PC-9 (cell line): Measurements from ENCODE around the gene CASQ1. TPM values are rescaled to one million over a fixed set of nuclear protein-coding genes. Genes with fewer than 3 reads are reported as not detected.

Experiments
- BruUV-seq: library from RNA; stranded (reverse); fragments of 400-500 nt; replicated peaks from 2 replicates; lab custom pipeline; 2021; lab: Mats Ljungman, UMichigan
- CTCF ChIA-PET: fragments of 300-600 bp; sonication (Branson Sonifier 250); formaldehyde crosslinking; loops from one replicate; lab custom pipeline; 2022; ENCODE audit warnings: antibody characterized with exemption; lab: Charles Lee
- POLR2A ChIA-PET: fragments of 300-600 bp; sonication (Branson Sonifier 250); formaldehyde crosslinking; loops from one replicate; lab custom pipeline; 2022; ENCODE audit warnings: antibody characterized with exemption; ENCODE audit not compliant: unreplicated experiment; lab: Charles Lee
- DNase-seq, 2 experiments: peaks; one replicate each; pipeline versions ENCODE4 v3.0.0 to v3.0.0-alpha.2; 2015 to 2022; ENCODE audit warnings: mixed read lengths in 1 of 2
- H2AFZ ChIP-seq: fragments of 200-600 bp; sonication (generic); 2 replicates; pipeline ENCODE4 v1.8.1; 2017; ENCODE audit warnings: antibody characterized with exemption
- H3F3A ChIP-seq: fragments of 200-600 bp; sonication (generic); 2 replicates; pipeline ENCODE4 v1.8.1; 2017; ENCODE audit warnings: antibody characterized with exemption, mild to moderate bottlenecking, low read depth; ENCODE audit not compliant: insufficient read depth
- H3K27ac ChIP-seq: fragments of 200-600 bp; sonication (generic); 2 replicates; pipeline ENCODE4 v1.6.1; 2016; ENCODE audit warnings: mixed run types
- H3K27me3 ChIP-seq: fragments of 200-600 bp; sonication (generic); 2 replicates; pipeline ENCODE4 v1.6.1; 2016; ENCODE audit warnings: low read depth, mixed run types; ENCODE audit not compliant: insufficient read depth
- H3K36me3 ChIP-seq: fragments of 200-600 bp; sonication (generic); 2 replicates; pipeline ENCODE4 v1.6.1; 2016; ENCODE audit warnings: low read depth, mixed run types
- H3K4me1 ChIP-seq: fragments of 200-600 bp; sonication (generic); replicated peaks from 2 replicates; pipeline ENCODE4 v1.6.1; 2016; ENCODE audit warnings: mixed run types; ENCODE audit not compliant: insufficient read depth
- H3K4me2 ChIP-seq: fragments of 200-600 bp; sonication (generic); 2 replicates; pipeline ENCODE4 v1.6.1; 2017; ENCODE audit warnings: mixed run types
- H3K4me3 ChIP-seq: fragments of 200-600 bp; sonication (generic); 2 replicates; pipeline ENCODE4 v1.6.1; 2016; ENCODE audit warnings: mixed run types
- H3K79me2 ChIP-seq: fragments of 200-600 bp; sonication (generic); 2 replicates; pipeline ENCODE4 v1.6.1; 2017; ENCODE audit warnings: low read depth, mixed run types
- H3K9me2 ChIP-seq: fragments of 200-600 bp; sonication (generic); 2 replicates; pipeline ENCODE4 v1.8.1; 2017; ENCODE audit warnings: mild to moderate bottlenecking; ENCODE audit not compliant: insufficient read depth
- H3K9me3 ChIP-seq: fragments of 200-600 bp; sonication (generic); 2 replicates; pipeline ENCODE4 v1.8.1; 2016; ENCODE audit warnings: low read depth; ENCODE audit not compliant: insufficient read depth
- H4K20me1 ChIP-seq: fragments of 200-600 bp; sonication (generic); 2 replicates; pipeline ENCODE4 v1.8.1; 2017; ENCODE audit not compliant: insufficient read depth
- EZH2 ChIP-seq: fragments of 200-600 bp; sonication (generic); IDR thresholded peaks from 2 replicates; pipeline ENCODE4 v1.8.0; 2017; ENCODE audit warnings: antibody characterized with exemption, low read depth
- intact Hi-C: fragments of 100-400 bp; cut with micrococcal nuclease; formaldehyde crosslinking; loops from one replicate; pipeline ENCODE4 v1.10.0; 2022; ENCODE audit not compliant: unreplicated experiment
- total RNA-seq: library from RNA; stranded (reverse); gene quantifications from 2 replicates; pipeline ENCODE4 v1.2.3, GENCODE V29; 2021
- TF ChIP-seq, protein P1 (sequence below): fragments of 200-600 bp; sonication (generic); conservative IDR thresholded peaks from 2 replicates; pipeline ENCODE4 v1.6.1; 2017; ENCODE audit warnings: mixed run types, antibody characterized with exemption, mild to moderate bottlenecking, moderate library complexity

The CASQ1 gene
- total RNA-seq, 1 experiment from 2014 or later = not detected

DNA sequence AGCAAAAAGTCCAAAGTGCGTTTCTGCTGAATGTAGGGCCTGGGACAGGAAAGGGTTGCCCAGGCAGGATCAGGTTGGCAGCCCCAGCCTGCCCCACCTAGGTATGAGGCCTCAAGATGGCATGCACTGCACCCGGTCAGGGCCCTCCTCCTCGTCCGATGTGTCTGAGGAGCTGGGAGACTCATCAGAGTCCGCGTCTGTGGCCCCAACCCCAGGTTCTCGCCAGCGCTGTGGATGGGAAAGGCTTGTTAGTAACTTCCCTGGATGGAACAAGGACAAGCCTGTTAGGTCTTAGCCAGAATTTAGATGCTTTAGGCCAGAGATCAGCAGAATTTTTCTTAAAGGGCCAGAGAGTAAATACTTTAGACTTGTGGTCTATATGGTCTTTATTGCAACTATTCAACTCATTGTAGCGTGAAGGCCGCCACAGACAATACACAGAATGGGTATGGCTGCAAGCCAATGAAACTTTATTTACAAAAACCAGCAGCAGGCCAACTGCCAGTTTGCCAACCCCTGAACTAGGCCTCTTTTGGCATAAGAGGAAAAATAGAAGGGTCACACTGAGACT, 27.2 kb downstream of the CASQ1 start:
- peaks cover 54% of the 10 kb centered on the region; the same call in 1 of the 2 replicates for H3F3A ChIP-seq
- no peak overlapping the region for H3K27ac ChIP-seq
- POLR2A ChIA-PET = no interaction called here

DNA sequence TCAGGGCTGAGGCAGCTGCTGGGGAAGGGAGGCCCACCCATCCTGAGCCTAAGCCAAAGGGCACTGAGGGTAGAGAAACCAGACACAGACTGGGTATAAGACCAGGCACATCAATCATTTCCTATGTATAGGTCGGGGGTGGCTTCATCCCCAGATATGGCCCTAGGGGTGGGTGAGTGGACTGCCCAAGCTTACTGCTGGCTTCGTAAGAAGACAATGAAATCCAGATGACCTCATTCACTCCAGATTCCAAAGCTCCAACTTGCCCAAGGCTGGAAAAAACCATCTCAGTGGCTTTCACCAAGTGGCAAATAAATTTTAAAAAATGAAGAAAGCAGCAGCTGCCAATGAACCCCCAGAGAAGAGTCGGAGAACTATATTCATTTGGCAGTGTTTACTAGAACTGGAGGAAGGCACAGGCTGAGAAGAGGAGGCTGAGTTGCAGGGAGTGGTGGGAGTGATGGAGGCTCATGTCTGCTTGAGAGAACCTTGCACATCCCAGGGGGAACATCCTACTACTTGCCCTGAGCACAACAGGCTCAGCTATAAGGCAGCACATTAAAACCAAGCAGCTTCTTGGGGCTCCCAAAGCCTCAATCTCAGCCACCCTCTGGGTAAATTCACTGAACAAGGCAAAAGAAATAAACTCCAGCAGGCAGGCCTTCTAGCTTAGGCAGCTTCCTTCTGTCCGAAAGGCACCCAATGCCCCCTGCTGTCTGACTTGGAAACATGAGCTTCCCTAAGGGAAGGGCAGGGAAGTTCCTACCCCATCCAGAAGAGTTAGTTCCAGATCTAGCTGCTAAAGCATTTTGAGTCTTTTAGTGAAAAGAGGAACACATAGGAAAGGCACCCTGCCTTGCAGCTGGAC, 28.9 kb downstream of the CASQ1 start:
- Histone ChIP-seq H4K20me1 (no peaks in the 10 kb centered on the region; the same call in 1 of the 2 replicates), H3K4me2 (no peak overlapping the region)

More for the DNA sequence above, 27.2 kb downstream of the CASQ1 start:
- Histone ChIP-seq H3K36me3 (peaks cover 29% of the 10 kb centered on the region; the same call in 1 of the 2 replicates), H2AFZ (no peak overlapping the region), H4K20me1 (no peaks in the 10 kb centered on the region; the same call in none of the 2 replicates), H3K27me3 (no peaks in the 10 kb centered on the region), H3K4me1 (0 out of 2 replicates have a peak, but pooled peaks cover 4% of the 10 kb centered on the region), H3K4me3 (no peak overlapping the region), H3K9me2 (0 out of 2 replicates have a peak, but pooled peaks cover 5% of the 10 kb centered on the region), H3K9me3 (no peaks in the 10 kb centered on the region), H3K4me2 (no peak overlapping the region), H3K79me2 (no peaks in the 10 kb centered on the region)
- intact Hi-C loops = loop anchor here (5.0 kb wide), 1 partner anchor 70 kb away; the partner anchor contains the start of gene PEX19
- peak in 1 of 2 experiments; percentile 20 for DNase-seq
- no peak for TF ChIP-seq EZH2
- TF ChIP-seq, protein P1, sequence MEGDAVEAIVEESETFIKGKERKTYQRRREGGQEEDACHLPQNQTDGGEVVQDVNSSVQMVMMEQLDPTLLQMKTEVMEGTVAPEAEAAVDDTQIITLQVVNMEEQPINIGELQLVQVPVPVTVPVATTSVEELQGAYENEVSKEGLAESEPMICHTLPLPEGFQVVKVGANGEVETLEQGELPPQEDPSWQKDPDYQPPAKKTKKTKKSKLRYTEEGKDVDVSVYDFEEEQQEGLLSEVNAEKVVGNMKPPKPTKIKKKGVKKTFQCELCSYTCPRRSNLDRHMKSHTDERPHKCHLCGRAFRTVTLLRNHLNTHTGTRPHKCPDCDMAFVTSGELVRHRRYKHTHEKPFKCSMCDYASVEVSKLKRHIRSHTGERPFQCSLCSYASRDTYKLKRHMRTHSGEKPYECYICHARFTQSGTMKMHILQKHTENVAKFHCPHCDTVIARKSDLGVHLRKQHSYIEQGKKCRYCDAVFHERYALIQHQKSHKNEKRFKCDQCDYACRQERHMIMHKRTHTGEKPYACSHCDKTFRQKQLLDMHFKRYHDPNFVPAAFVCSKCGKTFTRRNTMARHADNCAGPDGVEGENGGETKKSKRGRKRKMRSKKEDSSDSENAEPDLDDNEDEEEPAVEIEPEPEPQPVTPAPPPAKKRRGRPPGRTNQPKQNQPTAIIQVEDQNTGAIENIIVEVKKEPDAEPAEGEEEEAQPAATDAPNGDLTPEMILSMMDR = no peak
- BruUV-seq = no TSS peak
- CTCF ChIA-PET = interaction anchor here (3.2 kb wide), 1 partner anchor 25 kb away, joined by 51 read pairs; no protein-coding TSS in a partner anchor

More for the DNA sequence above, 28.9 kb downstream of the CASQ1 start:
- Histone ChIP-seq H3K4me3 (no peak overlapping the region), H3K79me2 (no peaks in the 10 kb centered on the region), H3K9me3 (no peaks in the 10 kb centered on the region), H3K36me3 (peaks cover 28% of the 10 kb centered on the region), H3K4me1 (0 out of 2 replicates have a peak, but pooled peaks cover 4% of the 10 kb centered on the region), H3K27me3 (no peaks in the 10 kb centered on the region), H3K9me2 (0 out of 2 replicates have a peak, but pooled peaks cover 5% of the 10 kb centered on the region), H2AFZ (no peak overlapping the region), H3F3A (peaks cover 46% of the 10 kb centered on the region; the same call in 1 of the 2 replicates), H3K27ac (no peak overlapping the region)
- DNase-seq = peak in 1 of 2 experiments; percentile 39
- POLR2A ChIA-PET = interaction anchor here (0.6 to 0.7 kb wide), 2 partner anchors 53 to 303 kb away, joined by 3 to 6 read pairs; no protein-coding TSS in a partner anchor
- CTCF ChIA-PET = interaction anchor here (0.6 to 3.2 kb wide), 13 partner anchors 9 to 157 kb away, joined by 3 to 51 read pairs (median 5); partner anchors contain the start of gene KCNJ9
- no peak for TF ChIP-seq EZH2
- TF ChIP-seq, protein P1 = peak; percentile 65
- intact Hi-C loops = loop anchor here (5.0 kb wide), 1 partner anchor 68 kb away; the partner anchor contains the start of gene PEX19
- BruUV-seq = no TSS peak
